Esophagus muscularis mucosa (tissue), 3 donors: ENCODE measurements around the gene PTBP2.
A peak's percentile ranks its signal among the peaks of the same experiment; 100 is the strongest.

ENCODE experiments used
- EP300 ChIP-seq: sonication (generic); formaldehyde crosslinking; IDR thresholded peaks from one replicate; pipeline ENCODE4 v1.6.1; 2017; ENCODE audit warnings: antibody characterized with exemption
- TF ChIP-seq, protein P1 (sequence below), 3 experiments: fragments of 200-600 bp in 2 of 3; fragments of 450-650 bp in 1 of 3; sonication (generic) in 2 of 3; IDR thresholded peaks; one replicate each; pipeline ENCODE4 v1.5.1; 2017 to 2019; ENCODE audit warnings: antibody characterized with exemption in 3 of 3, mild to moderate bottlenecking in 2 of 3, moderate library complexity in 1 of 3

DNA sequence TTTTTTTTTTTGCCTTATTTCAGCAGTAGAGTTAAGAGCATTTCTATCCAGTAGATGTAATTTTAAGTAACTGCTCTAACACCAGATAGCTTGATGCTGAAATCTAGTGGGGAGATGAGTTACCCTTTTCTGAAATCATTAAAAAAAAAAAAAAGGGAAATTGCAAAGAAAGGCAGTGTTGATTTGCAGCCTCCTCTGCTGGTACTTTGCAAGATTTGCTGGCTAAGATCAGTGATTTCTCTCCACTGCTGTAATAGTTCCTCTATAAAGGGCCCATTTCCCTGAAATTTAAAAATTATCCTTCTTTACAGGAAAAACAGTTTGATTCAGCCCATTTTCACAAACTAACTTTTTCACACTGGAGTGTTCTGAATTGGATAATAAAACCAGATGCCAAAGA lies 120.6 kb downstream of the PTBP2 start:
- no peak for TF ChIP-seq EP300
- TF ChIP-seq, protein P1, sequence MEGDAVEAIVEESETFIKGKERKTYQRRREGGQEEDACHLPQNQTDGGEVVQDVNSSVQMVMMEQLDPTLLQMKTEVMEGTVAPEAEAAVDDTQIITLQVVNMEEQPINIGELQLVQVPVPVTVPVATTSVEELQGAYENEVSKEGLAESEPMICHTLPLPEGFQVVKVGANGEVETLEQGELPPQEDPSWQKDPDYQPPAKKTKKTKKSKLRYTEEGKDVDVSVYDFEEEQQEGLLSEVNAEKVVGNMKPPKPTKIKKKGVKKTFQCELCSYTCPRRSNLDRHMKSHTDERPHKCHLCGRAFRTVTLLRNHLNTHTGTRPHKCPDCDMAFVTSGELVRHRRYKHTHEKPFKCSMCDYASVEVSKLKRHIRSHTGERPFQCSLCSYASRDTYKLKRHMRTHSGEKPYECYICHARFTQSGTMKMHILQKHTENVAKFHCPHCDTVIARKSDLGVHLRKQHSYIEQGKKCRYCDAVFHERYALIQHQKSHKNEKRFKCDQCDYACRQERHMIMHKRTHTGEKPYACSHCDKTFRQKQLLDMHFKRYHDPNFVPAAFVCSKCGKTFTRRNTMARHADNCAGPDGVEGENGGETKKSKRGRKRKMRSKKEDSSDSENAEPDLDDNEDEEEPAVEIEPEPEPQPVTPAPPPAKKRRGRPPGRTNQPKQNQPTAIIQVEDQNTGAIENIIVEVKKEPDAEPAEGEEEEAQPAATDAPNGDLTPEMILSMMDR (IDR thresholded peaks at IDR 0.05), result peak in 1 of 3 experiments; percentile 5
